ENCODE measurements around the gene SCUBE2. TPM values are rescaled to one million over a fixed set of nuclear protein-coding genes. Genes with fewer than 3 reads are reported as not detected.

SCUBE2 gene
- total RNA-seq, 1 donor from 2014 or later, result 5.0 TPM

DNA sequence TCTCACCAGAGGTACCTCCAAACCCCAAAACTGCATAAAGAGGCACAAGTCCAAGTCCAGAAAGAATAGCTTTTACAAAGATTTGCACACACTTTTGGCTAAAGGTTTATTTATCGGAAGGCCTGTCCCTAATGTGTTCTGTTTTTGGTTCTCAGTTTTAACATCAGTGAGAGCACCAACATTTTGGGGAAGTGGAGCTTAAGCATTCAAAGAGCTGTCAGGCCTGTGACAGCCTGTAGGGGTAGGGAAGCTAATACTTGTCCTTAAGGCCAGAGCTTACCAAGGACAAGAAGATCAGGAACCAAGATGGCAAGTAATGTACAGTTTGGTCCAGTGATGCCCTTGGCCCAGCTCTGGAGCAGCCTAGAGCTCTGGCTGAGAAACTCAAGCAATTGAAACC is 38.9 kb upstream of the SCUBE2 start:
- H3K27ac Mint-ChIP-seq (ENCODE audit: unreplicated experiment), result no peak overlapping the region
- H3K4me3 Mint-ChIP-seq (ENCODE audit: unreplicated experiment), result no peak overlapping the region
- H3K4me1 Mint-ChIP-seq (ENCODE audit: low read depth), result no peaks in the 10 kb centered on the region
- TF ChIP-seq, protein P1, sequence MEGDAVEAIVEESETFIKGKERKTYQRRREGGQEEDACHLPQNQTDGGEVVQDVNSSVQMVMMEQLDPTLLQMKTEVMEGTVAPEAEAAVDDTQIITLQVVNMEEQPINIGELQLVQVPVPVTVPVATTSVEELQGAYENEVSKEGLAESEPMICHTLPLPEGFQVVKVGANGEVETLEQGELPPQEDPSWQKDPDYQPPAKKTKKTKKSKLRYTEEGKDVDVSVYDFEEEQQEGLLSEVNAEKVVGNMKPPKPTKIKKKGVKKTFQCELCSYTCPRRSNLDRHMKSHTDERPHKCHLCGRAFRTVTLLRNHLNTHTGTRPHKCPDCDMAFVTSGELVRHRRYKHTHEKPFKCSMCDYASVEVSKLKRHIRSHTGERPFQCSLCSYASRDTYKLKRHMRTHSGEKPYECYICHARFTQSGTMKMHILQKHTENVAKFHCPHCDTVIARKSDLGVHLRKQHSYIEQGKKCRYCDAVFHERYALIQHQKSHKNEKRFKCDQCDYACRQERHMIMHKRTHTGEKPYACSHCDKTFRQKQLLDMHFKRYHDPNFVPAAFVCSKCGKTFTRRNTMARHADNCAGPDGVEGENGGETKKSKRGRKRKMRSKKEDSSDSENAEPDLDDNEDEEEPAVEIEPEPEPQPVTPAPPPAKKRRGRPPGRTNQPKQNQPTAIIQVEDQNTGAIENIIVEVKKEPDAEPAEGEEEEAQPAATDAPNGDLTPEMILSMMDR (IDR thresholded peaks at IDR 0.05), result no peak
- no peak for DNase-seq (ENCODE audit: low spot score)
- no peaks in the 10 kb centered on the region for H3K27me3 Mint-ChIP-seq (ENCODE audit: low read depth)
- H3K9me3 Mint-ChIP-seq (ENCODE audit: low read depth), result peaks cover 3% of the 10 kb centered on the region
- H3K36me3 Mint-ChIP-seq (ENCODE audit: low read depth), result peaks cover 13% of the 10 kb centered on the region

DNA sequence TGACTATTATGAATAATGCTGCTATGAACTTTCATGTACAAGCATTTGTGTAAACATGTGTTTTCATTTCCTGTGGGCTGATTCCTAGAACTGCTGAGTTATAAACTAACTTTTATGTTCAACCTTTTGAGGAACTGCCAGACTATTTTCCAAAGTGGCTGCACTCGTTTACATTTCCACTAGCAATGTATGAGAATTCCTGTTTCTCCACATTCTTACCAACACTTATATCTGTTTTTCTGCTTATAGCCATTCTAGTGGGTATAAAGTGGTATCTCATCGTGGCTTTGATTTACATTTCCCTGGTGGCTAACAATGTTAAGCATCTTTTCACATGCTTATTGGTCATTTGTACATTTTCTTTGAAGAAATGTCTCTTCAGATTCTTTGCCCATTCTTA is 35.2 kb upstream of the SCUBE2 start:
- Mint-ChIP-seq H3K27me3 (ENCODE audit: low read depth) (no peaks in the 10 kb centered on the region), H3K4me3 (ENCODE audit: unreplicated experiment) (no peak overlapping the region), H3K27ac (ENCODE audit: unreplicated experiment) (no peak overlapping the region), H3K36me3 (ENCODE audit: low read depth) (peaks cover 4% of the 10 kb centered on the region), H3K4me1 (ENCODE audit: low read depth) (no peaks in the 10 kb centered on the region), H3K9me3 (ENCODE audit: low read depth) (peaks cover 12% of the 10 kb centered on the region)
- TF ChIP-seq, protein P1 (IDR thresholded peaks at IDR 0.05), result no peak
- DNase-seq (ENCODE audit: low spot score), result no peak

DNA sequence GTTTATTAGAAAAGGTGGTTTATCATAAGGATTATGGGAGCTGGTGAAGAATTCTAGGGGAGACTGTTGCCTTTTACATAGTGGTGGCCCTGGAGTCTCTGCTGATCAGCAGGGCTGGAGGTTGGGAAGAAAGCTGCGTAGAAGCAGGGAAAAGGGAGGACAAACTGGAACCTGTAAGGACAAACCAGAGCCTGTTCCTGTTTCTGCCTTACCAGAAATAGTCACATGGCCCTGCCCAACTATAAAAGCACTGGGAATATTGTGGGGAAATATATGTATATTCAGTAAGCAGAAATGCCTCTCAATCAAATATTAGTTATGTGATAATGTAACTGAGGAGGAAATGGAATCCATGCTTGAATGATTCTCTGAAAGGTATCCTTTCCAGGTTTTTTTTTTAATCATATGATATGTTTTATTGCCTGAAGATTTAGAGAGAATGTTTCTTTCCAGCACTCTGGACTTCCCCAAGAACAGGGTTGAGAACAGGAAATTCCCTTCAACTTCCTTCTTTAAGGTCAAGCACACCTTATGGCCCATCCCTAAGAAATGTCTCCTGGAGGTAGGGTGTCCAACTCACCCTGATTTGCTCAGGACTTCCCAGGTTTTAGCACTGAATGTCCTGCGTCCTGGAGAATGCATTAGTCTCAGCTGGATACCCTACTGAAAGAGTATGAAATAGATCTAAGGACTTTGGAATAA is 33.9 kb upstream of the SCUBE2 start:
- no peaks in the 10 kb centered on the region for H3K4me1 Mint-ChIP-seq (ENCODE audit: low read depth)
- DNase-seq (ENCODE audit: low spot score), result no peak
- H3K27me3 Mint-ChIP-seq (ENCODE audit: low read depth), result no peaks in the 10 kb centered on the region
- TF ChIP-seq, protein P1 (IDR thresholded peaks at IDR 0.05), result no peak
- no peak overlapping the region for H3K4me3 Mint-ChIP-seq (ENCODE audit: unreplicated experiment)
- H3K36me3 Mint-ChIP-seq (ENCODE audit: low read depth), result peaks cover 4% of the 10 kb centered on the region
- H3K9me3 Mint-ChIP-seq (ENCODE audit: low read depth), result peaks cover 12% of the 10 kb centered on the region
- no peak overlapping the region for H3K27ac Mint-ChIP-seq (ENCODE audit: unreplicated experiment)

DNA sequence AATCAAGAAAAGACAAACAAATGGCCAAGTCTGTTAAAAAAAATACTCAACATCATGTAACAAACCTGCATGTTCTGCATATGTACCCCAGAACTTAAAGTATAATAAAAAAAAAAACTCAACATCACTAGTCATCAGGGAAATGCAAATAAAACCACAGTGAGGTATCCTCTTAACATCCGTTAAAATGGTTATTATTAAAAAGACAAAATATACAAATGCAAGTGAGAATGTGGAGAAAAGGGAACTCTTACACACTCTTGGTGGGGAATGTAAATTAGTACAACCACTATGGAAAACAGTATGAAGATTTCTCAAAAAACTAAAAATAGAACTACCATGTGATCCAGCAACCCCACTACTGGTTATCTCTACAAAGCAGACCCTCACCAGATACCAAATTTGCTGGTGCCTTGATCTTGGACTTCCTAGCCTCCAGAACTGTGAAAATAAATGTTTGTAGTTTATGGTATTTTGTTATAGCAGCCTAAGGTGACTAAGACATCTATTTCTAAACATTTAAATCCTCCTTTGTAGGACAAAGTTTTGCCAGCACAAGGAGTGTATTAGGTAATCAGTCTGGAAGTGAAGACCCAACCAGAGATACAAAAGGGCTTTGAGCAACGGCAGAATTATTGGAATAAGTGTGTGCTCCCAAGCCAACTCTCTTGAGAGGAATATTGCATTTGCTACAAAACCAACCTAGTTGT is 32.4 kb upstream of the SCUBE2 start:
- no peaks in the 10 kb centered on the region for H3K4me1 Mint-ChIP-seq (ENCODE audit: low read depth)
- no peak overlapping the region for H3K27ac Mint-ChIP-seq (ENCODE audit: unreplicated experiment)
- H3K36me3 Mint-ChIP-seq (ENCODE audit: low read depth), result peaks cover 8% of the 10 kb centered on the region
- H3K4me3 Mint-ChIP-seq (ENCODE audit: unreplicated experiment), result no peak overlapping the region
- H3K9me3 Mint-ChIP-seq (ENCODE audit: low read depth), result peaks cover 12% of the 10 kb centered on the region
- no peak for DNase-seq (ENCODE audit: low spot score)
- TF ChIP-seq, protein P1 (IDR thresholded peaks at IDR 0.05), result no peak
- H3K27me3 Mint-ChIP-seq (ENCODE audit: low read depth), result no peaks in the 10 kb centered on the region

DNA sequence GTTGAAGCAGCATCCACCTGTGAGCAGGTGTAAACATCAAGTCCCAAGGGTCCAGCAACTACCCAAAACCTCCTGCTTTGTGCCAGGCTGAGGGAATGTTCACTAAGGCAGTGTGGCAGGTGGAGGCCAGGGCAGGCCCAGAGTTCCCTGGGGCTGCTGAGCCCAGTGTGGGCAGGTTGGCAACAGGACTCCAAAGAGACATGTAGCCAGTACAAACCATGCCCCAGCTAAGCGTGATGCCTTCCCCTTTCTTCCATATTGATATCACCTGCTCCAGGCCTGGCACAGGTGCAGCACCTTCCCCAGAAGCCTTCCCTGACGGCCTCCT is 30.0 kb upstream of the SCUBE2 start:
- Mint-ChIP-seq H3K27me3 (ENCODE audit: low read depth) (no peaks in the 10 kb centered on the region), H3K4me1 (ENCODE audit: low read depth) (no peaks in the 10 kb centered on the region), H3K36me3 (ENCODE audit: low read depth) (peaks cover 5% of the 10 kb centered on the region), H3K27ac (ENCODE audit: unreplicated experiment) (no peak overlapping the region), H3K9me3 (ENCODE audit: low read depth) (peaks cover 8% of the 10 kb centered on the region), H3K4me3 (ENCODE audit: unreplicated experiment) (no peak overlapping the region)
- TF ChIP-seq, protein P1 (IDR thresholded peaks at IDR 0.05), result no peak
- no peak for DNase-seq (ENCODE audit: low spot score)
